Measurements from ENCODE around the gene YJEFN3. TPM values are rescaled to one million over a fixed set of nuclear protein-coding genes. Genes with fewer than 3 reads are reported as not detected.

Gene YJEFN3
- total RNA-seq, 1 donor from 2014 or later = 4.9 TPM

DNA sequence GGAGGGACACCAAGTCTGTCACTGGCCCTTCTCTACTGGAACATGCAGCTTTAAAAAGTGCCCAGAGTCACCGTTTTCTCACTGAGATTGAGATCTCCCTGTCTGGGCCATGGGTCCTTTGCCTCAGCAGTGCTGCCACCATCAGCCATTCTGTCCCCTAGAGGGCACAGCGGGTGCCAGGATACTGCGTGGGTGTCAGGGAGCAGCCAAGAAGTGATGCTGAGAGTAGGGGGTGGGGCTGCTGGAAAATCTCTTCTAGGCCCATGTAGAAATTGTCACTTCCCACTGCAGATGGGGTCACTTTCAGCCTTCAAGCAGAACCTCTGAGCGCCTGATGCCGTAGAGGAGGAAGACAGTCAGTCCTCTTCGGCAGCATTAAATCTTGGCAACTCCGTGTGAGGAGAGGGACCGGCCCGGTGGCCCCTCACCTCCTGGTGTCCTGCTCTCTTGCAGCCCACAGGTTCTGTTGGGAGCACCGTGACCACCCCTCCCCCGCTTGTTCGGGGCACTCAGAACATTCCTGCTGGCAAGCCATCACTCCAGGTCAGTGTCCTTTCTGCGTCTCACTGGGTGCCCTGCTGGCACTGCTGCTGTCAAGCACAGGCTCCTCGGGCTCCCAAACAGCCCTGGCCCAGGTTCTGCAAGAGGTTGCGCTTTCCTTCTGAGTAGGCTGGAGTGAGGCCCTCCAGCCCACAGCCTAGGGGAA, 34.7 kb upstream of the YJEFN3 start:
- DNase-seq (ENCODE audit: low spot score) = no peak
- ATAC-seq = no peak
- intact Hi-C loops (cut with DNase I) = loop anchor here (5.0 kb wide), 1 partner anchor 127 kb away; no protein-coding TSS in a partner anchor

DNA sequence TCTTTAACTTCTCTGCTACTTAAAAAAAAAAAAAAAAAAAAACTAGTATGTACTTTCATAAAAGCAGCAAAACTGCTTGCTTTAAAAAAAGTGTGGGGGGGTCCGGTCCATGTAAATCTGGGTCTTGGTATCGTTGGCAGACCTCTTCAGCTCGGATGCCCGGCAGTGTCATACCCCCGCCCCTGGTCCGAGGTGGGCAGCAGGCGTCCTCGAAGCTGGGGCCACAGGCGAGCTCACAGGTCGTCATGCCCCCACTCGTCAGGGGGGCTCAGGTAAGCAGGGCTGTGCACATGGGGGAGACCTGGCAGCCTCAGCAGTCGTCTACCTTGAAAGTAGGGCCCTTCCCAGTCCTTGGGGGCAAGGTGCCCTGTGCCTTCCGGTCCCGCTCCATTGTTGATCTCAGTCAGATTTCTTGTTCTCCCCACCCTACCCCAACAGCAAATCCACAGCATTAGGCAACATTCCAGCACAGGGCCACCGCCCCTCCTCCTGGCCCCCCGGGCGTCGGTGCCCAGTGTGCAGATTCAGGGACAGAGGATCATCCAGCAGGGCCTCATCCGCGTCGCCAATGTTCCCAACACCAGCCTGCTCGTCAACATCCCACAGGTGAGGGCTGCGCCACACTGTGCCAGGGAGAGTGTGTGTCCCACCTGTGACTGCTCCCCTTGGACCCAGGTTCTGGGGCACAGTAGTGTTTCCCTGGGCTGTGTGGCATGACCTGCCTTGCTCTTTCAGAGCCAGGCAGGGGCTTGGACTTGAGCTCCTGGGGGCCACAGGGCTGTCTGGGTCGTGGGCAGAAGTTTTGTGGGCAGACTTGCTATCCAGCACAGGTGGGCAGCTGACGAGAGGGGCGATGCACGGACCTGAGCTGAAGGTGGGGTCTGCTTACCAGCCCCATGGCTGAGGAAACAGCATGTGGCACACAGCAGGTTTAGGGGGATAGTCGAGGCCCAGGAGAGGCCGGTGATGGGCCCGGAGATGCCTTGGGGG, 32.8 kb upstream of the YJEFN3 start:
- intact Hi-C loops (cut with DNase I) = no loop called here
- DNase-seq (ENCODE audit: low spot score) (no peak), ATAC-seq (no peak)

DNA sequence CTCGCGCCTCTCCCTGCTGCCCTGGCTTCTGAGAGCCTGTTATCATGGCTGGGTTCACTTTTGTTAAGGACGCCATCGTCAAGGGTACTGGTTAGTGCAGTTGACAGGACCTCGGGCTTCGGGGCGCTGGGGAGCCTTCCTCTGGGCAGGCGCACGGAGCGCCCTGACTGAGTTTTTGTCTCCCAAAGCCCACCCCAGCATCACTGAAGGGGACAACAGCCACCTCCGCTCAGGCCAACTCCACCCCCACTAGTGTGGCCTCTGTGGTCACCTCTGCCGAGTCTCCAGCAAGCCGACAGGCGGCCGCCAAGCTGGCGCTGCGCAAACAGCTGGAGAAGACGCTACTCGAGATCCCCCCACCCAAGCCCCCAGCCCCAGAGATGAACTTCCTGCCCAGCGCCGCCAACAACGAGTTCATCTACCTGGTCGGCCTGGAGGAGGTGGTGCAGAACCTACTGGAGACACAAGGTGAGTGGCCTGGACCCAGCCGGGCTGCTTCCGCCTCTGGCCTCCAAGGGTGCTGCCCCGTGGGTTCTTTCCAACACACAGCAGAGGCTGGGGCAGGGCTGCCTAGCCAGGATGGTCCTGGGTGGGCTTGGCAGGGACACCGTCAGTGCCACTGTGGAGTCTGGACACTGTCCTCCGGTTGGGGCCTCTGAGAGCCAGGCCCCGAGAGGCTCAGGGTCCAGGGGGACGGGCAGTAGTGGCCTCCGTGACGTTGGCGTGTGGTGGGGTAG, 30.3 kb upstream of the YJEFN3 start:
- intact Hi-C loops (cut with DNase I) = no loop called here
- ATAC-seq = no peak
- no peak for DNase-seq (ENCODE audit: low spot score)

DNA sequence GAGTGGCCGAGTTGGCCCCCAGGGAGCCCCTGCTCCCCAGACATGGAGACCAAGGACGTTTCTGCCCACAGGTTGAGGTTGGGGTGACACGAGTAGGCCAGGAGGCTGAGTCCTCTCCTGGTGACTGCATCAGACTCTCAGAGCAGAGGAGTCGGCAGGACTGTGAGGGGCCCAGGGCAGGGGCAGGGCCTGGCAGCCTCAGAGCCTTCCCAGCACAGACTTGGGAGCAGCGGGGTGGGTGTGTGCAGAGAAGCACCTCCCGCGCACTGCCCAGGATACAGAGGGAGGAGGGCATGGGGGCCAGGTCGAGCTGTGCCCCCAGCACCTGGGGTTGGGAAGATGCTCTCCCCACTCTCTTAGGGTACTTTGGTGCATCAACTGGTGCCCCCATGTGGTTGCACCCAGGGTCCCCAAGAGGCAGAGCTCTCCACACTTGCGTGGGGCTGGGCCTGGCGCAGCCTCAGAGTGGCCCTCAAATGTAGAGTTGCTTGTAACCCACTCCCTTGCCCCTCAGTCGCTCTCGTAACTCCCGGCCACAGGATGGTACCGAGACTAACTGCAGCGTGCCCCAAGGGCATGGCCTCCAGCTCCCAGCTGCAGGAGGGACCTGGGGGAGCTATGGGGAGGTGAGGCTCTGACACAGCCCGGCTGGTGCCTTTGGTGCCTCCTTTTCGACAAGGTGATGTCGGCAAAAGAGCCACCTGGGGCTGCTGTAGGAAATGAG, 29.3 kb upstream of the YJEFN3 start:
- ATAC-seq (no peak), DNase-seq (ENCODE audit: low spot score) (no peak)
- intact Hi-C loops (cut with DNase I) = no loop called here

DNA sequence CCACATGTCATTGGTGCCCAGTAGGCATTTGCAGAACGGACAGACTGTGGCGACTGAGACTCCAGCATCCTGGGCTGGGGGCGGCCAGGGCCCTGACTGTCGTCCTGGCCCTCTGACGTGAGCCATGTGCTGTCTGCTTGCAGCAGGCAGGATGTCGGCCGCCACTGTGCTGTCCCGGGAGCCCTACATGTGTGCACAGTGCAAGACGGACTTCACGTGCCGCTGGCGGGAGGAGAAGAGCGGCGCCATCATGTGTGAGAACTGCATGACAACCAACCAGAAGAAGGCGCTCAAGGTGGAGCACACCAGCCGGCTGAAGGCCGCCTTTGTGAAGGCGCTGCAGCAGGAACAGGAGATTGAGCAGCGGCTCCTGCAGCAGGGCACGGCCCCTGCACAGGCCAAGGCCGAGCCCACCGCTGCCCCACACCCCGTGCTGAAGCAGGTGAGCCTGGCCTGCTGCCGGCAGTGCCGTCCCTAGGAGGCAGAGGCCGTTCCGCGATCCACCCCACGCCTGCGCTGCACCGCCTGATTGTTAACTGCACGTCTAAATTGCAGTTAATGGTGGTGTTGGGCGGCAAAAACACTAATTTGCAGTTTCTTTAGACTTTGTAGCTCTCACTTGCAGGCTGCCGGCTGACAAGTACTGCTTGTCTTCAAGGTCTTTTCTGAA, 27.6 kb upstream of the YJEFN3 start:
- intact Hi-C loops (cut with DNase I) = no loop called here
- DNase-seq (ENCODE audit: low spot score) (no peak), ATAC-seq (no peak)

DNA sequence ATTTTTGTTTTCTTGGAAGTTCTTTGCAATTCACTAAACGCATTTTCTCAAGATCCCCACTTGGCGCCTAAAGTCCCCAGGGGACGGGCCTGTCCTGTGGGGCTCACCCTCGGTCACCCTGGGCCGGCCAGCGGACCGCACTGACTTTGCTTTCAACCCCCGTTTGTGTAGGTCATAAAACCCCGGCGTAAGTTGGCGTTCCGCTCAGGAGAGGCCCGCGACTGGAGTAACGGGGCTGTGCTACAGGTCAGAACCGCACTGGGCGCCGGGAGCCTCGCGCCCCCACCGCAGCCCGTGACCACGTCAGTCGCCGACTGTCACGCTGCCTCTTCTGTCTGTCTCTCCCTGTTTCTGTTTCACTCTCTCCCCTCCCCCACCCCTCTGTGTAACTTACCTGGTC, 26.9 kb upstream of the YJEFN3 start:
- ATAC-seq = no peak
- intact Hi-C loops (cut with DNase I) = no loop called here

DNA sequence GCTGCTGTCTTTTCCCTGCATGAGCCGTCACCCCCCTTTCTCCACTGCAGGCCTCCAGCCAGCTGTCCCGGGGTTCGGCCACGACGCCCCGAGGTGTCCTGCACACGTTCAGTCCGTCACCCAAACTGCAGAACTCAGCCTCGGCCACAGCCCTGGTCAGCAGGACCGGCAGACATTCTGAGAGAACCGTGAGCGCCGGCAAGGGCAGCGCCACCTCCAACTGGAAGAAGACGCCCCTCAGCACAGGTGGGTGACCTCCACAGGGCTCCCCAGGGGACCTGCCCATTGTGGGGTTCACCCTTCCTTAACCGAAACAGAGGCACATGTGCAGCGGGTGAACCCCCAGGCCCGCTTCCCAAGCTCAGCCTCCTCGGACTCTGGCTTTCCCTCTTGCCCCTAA, 26.4 kb upstream of the YJEFN3 start:
- no peak for ATAC-seq
- intact Hi-C loops (cut with DNase I) = no loop called here
- DNase-seq (ENCODE audit: low spot score) = no peak

More for the DNA sequence above, 26.9 kb upstream of the YJEFN3 start:
- no peak for DNase-seq (ENCODE audit: low spot score)

DNA sequence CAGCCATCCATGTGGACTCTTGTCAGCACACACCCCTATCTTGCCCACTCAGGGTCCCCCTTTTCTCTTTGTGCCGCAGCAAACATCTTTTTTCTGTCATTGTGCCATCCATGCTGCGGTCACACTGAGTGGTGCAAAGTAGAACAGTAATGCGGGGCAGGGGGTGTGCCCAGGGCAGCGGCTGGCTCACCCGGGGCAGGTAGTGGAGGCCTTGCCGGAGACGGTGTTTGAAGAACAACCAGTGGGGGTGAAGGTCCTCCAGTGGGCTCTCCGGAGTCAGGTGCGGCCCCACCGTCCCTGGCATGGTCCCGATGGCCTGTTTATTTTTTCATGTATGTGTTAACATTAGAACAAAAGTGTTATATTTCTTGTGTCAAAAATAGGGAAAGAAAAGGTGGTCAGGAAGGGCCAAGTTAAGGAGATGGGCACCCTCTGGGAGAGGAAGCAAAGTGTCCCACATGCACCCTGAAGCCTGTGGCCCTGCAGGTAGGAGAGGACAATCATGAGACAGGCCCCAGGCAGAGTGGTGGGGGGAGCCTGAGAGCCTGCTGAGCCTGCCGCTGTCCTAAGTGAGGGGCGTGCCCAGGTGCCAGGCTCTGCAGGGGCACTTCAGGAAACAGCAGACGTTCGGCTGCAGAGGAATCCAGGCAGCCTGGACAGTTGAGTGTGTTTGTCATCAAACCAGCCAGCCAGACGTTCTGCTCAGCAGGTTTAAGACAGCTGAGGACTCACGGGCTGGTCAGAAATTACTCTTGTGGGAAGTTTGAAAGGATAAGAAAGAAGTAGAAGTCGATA, 25.7 kb upstream of the YJEFN3 start:
- no peak for ATAC-seq
- intact Hi-C loops (cut with DNase I) = no loop called here
- no peak for DNase-seq (ENCODE audit: low spot score)

DNA sequence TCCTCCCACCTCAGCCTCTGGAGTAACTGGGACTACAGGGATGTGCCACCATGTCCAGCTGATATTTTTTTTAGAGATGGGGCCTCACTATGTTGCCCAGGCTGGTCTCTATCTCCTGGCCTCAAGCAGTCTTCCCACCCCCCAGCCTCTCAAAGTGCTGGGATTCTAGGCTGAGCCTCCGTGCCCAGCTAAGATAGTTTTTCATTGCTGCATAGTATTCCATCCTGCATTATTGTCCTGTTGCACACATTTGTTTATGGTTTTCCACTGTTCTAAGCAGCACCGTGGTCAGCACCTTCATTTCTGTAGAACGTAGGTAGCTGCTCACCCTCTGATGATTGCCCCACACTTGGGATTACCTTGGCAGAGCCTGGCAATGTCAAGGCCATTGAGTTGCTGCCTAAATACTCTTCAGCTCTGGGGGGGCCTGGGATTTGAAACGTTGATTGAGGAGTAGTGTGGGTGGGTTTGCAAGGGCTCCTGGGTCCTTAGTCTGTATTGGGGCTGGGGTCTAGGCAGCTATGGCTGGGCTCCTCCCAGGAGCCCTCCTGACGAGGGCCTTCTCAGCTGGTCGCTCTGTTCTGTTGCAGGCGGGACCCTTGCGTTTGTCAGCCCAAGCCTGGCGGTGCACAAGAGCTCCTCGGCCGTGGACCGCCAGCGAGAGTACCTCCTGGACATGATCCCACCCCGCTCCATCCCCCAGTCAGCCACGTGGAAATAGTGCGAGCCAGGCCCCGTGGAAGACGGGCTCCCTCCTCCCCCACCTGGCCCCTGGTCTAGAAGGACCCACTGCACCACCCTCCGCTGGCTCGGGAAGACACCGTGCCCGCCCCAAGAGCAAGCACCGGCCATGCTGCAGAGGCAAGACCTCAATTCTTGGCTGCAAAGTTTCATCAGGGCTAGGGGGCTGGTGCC, 23.7 kb upstream of the YJEFN3 start:
- ATAC-seq = no peak
- no peak for DNase-seq (ENCODE audit: low spot score)
- intact Hi-C loops (cut with DNase I) = no loop called here

DNA sequence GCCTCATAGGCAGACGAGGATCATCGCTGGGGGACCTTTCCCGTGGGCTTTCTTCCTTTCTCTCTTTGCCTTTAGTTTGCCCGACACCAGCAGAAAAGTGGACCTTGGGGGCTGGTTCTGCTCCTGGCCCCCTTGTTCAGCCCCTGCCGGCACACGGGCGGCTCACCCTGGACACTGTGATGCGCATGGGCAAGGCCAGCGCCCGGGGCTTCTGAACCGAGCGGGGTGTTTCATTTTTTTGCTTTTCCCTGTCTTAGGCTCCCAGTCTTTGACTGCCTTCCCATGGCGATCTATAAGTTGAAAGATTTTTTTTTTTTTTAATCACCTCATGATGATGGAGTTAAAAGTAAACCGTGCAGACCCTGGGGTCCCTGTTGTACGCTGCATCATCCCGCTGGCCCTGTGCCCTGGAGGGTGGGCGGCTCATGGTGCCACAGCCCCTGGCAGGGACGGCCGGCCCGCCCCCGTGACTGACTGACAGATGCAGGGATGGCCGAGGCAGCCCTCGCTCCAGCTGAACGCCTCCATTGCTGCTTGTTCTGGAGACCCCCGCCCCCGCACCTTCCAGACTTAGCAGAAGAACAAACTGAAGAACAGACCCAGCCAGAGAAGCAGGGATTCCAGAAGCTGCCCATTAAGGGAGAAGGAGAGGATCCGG, 22.9 kb upstream of the YJEFN3 start:
- ATAC-seq = peak; percentile 12
- intact Hi-C loops (cut with DNase I) = no loop called here
- DNase-seq (ENCODE audit: low spot score) = no peak

DNA sequence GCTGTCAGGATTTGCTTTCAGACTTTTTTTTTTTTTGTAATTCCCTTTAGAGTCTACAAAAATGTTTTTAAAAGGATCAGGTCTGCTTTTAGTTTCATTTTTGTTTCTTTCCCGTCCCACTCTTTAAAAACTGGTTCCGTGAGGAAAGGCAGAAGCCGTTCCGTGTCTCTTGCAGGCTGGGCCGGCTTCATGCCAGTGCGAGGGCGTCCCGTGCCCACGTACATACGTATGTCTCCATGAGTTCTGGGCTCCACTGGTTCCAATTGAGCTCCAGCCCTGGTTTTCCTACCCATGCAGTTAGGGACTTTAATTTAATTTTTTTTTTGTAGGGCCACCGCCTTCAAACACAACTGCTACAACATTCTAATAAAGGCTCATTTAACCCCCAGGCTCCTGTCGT, 22.1 kb upstream of the YJEFN3 start:
- peak; percentile 38 for ATAC-seq
- intact Hi-C loops (cut with DNase I) = no loop called here
- DNase-seq (ENCODE audit: low spot score) = no peak

DNA sequence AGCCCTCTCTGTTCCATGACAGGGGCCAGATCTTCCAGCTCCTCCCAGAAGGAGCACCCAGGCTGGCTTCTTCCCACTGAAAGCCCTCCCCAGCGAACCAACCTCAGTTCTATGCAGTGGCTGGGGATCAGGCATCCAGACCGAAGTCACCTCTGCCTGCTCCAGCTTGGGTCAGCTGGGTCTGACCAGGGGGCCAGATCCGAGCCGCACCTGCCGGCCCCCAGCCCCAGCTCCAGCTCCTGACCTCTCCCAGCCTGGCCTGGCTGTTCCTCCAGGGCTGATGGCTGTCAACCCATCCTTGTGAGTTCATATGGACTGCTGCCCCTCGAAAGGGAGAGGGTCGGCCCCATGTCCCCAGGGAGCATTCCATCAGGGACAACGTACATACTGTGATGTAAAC, 21.4 kb upstream of the YJEFN3 start:
- DNase-seq (ENCODE audit: low spot score) = no peak
- intact Hi-C loops (cut with DNase I) = no loop called here
- ATAC-seq = no peak

DNA sequence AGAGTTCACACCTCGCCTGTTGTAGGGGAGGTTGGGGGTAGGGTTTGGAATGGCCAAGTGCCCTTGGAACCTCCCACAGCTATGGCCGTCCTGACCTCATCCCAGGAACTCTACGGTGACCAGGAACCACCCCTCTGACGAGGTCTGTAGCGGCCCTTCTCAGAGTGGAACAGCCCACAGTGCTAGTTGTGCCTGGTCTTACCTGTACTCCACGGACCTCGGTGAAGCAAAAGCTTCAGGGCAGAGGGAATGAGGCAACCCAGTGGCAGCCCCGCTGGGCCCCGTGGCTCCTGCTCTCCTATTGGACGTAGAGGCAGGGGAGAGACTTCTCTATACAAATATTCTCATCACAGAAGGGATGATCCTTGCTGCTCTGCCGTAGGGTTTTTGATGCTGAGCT, 20.5 kb upstream of the YJEFN3 start:
- DNase-seq (ENCODE audit: low spot score) (no peak), ATAC-seq (no peak)
- intact Hi-C loops (cut with DNase I) = no loop called here

DNA sequence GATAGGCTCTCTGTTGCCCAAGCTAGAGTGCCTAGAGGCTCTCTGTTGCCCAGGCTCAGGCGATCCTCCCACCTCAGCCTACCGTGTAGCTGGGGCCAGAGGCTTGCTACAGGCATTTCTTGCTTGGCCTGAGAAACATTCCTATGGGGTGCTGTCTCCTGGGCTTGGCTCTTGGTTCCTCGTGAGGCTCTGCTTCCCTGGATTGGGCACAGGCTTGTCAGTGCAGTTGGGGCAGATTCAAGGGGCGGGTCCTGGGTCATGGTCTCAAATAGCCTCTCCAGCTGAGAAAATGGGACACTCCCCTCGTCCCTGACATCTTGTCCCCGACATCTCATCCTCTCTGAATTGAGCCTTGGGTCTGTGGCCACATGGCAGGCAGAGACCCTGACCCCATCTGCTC, 18.3 kb upstream of the YJEFN3 start:
- no peak for ATAC-seq
- intact Hi-C loops (cut with DNase I) = no loop called here
- no peak for DNase-seq (ENCODE audit: low spot score)

DNA sequence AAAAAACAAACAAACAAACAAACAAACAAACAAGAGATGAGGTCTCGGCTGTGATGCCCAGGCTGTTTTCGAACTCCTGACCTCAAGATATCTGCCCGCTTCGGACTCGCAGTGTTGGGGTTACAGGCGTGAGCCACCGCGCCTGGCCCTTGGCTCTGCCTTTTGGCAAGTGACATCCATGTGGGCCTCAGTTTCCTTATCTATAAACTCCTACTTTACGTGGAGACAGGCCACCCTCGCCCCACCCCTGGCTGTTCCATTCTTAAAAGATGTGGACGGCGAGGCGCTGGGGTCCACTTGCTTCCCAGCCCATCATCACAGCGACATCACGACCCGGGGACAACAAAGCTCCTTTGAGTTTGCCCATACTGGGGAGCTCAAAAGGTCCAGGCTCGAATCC, 15.0 kb upstream of the YJEFN3 start:
- intact Hi-C loops (cut with DNase I) = no loop called here
- no peak for DNase-seq (ENCODE audit: low spot score)
- no peak for ATAC-seq

DNA sequence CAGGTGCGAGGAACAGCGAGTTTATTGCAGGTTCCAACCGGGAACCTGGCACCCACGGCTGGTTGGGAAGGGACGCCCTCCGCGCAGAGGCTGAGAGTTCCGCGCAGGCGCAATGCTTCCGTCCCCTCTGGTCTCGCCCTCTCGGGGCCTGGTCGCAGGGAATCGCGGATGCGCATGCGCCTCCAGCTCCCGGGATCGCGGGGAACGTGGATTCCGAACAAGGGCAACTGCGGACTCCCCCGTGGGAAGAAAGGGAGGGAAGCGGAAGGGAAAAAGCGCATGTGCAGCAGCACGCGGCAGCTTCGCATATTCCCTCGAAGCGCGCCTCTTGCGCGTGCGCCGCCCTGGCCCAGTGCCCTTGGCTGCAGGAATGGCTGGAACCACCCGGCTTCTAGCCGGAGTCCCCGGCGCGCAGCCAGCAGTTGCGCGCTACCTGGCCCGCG, 14.5 kb upstream of the YJEFN3 start:
- intact Hi-C loops (cut with DNase I) = no loop called here
- DNase-seq (ENCODE audit: low spot score) (peak; percentile 89), ATAC-seq (peak; percentile 73)

All from sciatic nerve (tissue), 2 donors.